Gastroesophageal sphincter (tissue), 4 donors: ENCODE measurements around the gene LYL1. TPM values are rescaled to one million over a fixed set of nuclear protein-coding genes. Genes with fewer than 3 reads are reported as not detected.
"Not testable (repeated sequence)": the region's sequence is repeated elsewhere in the genome, so short reads cannot be mapped to it uniquely, and the experiment has no call there.

Experiments
- ATAC-seq: fragments of 150-250 bp; one replicate; pipeline ENCODE4 v1.9.1; 2016; ENCODE audit warnings: mild to moderate bottlenecking, moderate library complexity
- H3K27ac ChIP-seq, 4 donors: fragments of 200-600 bp; sonication (generic) in 3 of 4; 1 replicate in 3 of 4; 2 replicates in 1 of 4; pipeline ENCODE4 v1.5.1; 2016 to 2019
- H3K27me3 ChIP-seq: fragments of 200-600 bp; sonication (generic); one replicate; pipeline ENCODE4 v1.5.1; 2019
- H3K36me3 ChIP-seq, 2 donors: fragments of 200-600 bp; sonication (generic); one replicate each; pipeline ENCODE4 v1.5.1; 2019; ENCODE audit warnings: control low read depth in 1 of 2
- H3K4me1 ChIP-seq, 3 donors: fragments of 200-600 bp; sonication (generic); 1 replicate in 2 of 3; 2 replicates in 1 of 3; pipeline ENCODE4 v1.5.1; 2016 to 2019; ENCODE audit warnings: control low read depth in 2 of 3
- H3K4me3 ChIP-seq, 2 donors: fragments of 200-600 bp; sonication (generic); one replicate each; pipeline ENCODE4 v1.5.1; 2019; ENCODE audit warnings: mild to moderate bottlenecking in 1 of 2, moderate library complexity in 1 of 2
- H3K9me3 ChIP-seq, 3 donors: fragments of 200-600 bp; sonication (generic); one replicate each; pipeline ENCODE4 v1.5.1; 2017 to 2019; ENCODE audit warnings: control low read depth in 2 of 3
- CTCF ChIP-seq, 4 experiments: fragments of 200-600 bp in 2 of 4; fragments of 450-650 bp in 2 of 4; sonication (generic) in 1 of 4; IDR thresholded peaks; one replicate each; pipeline ENCODE4 v1.5.1; 2017 to 2019; ENCODE audit warnings: antibody characterized with exemption in 4 of 4, mild to moderate bottlenecking in 2 of 4, moderate library complexity in 2 of 4
- EP300 ChIP-seq: sonication (generic); formaldehyde crosslinking; IDR thresholded peaks from one replicate; pipeline ENCODE4 v1.6.1; 2017; ENCODE audit warnings: antibody characterized with exemption, mild to moderate bottlenecking
- POLR2A ChIP-seq, 2 donors: fragments of 450-650 bp; IDR thresholded peaks; one replicate each; pipeline ENCODE4 v1.6.1; 2017; ENCODE audit warnings: antibody characterized with exemption in 2 of 2, mild to moderate bottlenecking in 2 of 2, moderate library complexity in 1 of 2
- POLR2AphosphoS5 ChIP-seq: sonication (generic); formaldehyde crosslinking; IDR thresholded peaks from one replicate; pipeline ENCODE4 v1.6.1; 2017; ENCODE audit warnings: antibody characterized with exemption
- WGBS, 2 donors: methylation state at CpG; one replicate each; pipeline ENCODE4 v1.1.5; 2018; ENCODE audit warnings: low coverage in 1 of 2; 5-methylcytosine and 5-hydroxymethylcytosine counted together
- total RNA-seq, 4 donors: library from RNA; depleted of rRNA; stranded (reverse); fragments of >200 nt; gene quantifications; one replicate each; pipeline ENCODE4 v1.1.0, GENCODE V29; 2016

Gene LYL1
- total RNA-seq, 4 donors from 2014 or later: 9.9 to 11.8 (median 10.8) TPM

- TF ChIP-seq EP300: no peak
- TF ChIP-seq POLR2A (IDR thresholded peaks at IDR 0.05): no peak
- TF ChIP-seq POLR2AphosphoS5: no peak
- no peak for TF ChIP-seq CTCF (IDR thresholded peaks at IDR 0.05)
- H3K27ac ChIP-seq: peak overlapping the region; percentile 98 to 100 (median 99)
- H3K9me3 ChIP-seq: no peaks in the 10 kb centered on the region
- peak overlapping the region; percentile 94 to 96 for H3K4me3 ChIP-seq
- H3K27me3 ChIP-seq: no peaks in the 10 kb centered on the region
- H3K36me3 ChIP-seq: peaks cover 0 to 17% of the 10 kb centered on the region in 2 donors
- ATAC-seq: peak; percentile 4
- H3K4me1 ChIP-seq: peaks cover 0 to 50% (median 7%) of the 10 kb centered on the region in 3 donors
- 0% methylated on average over 1 of the region's 46 CpGs; no CpG with 5 or more reads in 1 of the 2 donors for WGBS, 2 donors
Observed at GRCh38 chr19:13149628-13150186, 47.0 kb upstream of the LYL1 start.

GRCh38 chr19:13149173-13149627 is 46.5 kb upstream of the LYL1 start:
- H3K36me3 ChIP-seq: peaks cover 0 to 22% of the 10 kb centered on the region in 2 donors
- H3K9me3 ChIP-seq, ATAC-seq, H3K27me3 ChIP-seq: not testable (repeated sequence)
- H3K4me3 ChIP-seq: peak overlapping the region; percentile 94 to 96
- H3K4me1 ChIP-seq: peaks cover 0 to 44% (median 7%) of the 10 kb centered on the region in 3 donors
- 23% methylated on average over 5 of the region's 17 CpGs; no CpG with 5 or more reads in 1 of the 2 donors for WGBS, 2 donors
- H3K27ac ChIP-seq: peak overlapping the region in 3 of 4 donors; percentile 98 to 100 (median 99)

DNA sequence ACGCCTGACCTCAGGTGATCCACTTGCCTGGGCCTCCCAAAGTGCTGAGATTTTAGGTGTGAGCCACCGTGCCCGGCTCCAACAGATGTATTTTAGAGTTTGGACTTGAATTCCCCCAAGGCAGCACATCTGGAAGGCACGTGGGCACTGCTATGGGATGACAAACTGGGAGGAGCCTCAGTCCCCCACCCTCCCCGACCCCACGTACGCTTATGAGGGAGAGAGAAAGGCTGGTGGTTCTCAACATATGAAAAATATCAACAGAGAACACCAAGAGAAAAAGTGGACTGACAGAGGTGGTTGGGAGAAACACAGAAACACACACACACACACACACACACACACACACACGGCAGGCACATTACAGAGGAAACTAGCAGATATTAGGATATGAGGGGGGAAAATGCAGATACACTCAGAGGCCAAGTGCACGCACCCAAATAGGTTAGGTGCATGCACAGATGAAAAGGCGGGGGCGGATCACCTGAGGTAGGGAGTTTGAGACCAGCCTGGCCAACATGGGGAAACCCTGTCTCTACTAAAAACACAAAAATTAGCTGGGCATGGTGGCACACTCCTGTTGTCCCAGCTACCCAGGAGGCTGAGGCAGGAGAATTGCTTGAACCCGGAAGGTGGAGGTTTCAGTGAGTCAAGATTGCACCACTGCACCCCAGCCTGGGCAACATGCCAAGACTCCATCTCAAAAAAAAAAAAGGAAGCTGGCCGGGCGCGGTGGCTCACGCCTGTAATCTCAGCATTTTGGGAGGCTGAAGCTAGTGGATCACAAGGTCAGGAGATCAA is 44.3 kb upstream of the LYL1 start:
- 60 to 82% methylated on average over 6 to 9 of the region's 16 CpGs for WGBS, 2 donors

GRCh38 chr19:13139633-13140311 is 37.1 kb upstream of the LYL1 start:
- ATAC-seq: no peak
- Histone ChIP-seq H3K27ac (no peak overlapping the region), H3K9me3 (no peaks in the 10 kb centered on the region), H3K36me3 (peaks cover 0 to 84% of the 10 kb centered on the region in 2 donors), H3K4me1 (peaks cover 0 to 16% (median 0%) of the 10 kb centered on the region in 3 donors), H3K4me3 (no peak overlapping the region), H3K27me3 (no peaks in the 10 kb centered on the region)
- WGBS, 2 donors: 29 to 70% methylated on average over 1 to 3 of the region's 11 CpGs
- TF ChIP-seq CTCF (IDR thresholded peaks at IDR 0.05) (no peak), EP300 (no peak), POLR2A (IDR thresholded peaks at IDR 0.05) (no peak), POLR2AphosphoS5 (no peak)

More for the DNA sequence above, 44.3 kb upstream of the LYL1 start:
- Histone ChIP-seq H3K36me3 (peaks cover 0 to 39% of the 10 kb centered on the region in 2 donors), H3K9me3 (no peaks in the 10 kb centered on the region), H3K4me3 (no peak overlapping the region), H3K4me1 (peaks cover 0 to 36% (median 7%) of the 10 kb centered on the region in 3 donors), H3K27ac (no peak overlapping the region), H3K27me3 (no peaks in the 10 kb centered on the region)
- ATAC-seq: no peak
- TF ChIP-seq CTCF (IDR thresholded peaks at IDR 0.05): no peak
- no peak for TF ChIP-seq POLR2A (IDR thresholded peaks at IDR 0.05)
- no peak for TF ChIP-seq EP300
- TF ChIP-seq POLR2AphosphoS5: no peak

DNA sequence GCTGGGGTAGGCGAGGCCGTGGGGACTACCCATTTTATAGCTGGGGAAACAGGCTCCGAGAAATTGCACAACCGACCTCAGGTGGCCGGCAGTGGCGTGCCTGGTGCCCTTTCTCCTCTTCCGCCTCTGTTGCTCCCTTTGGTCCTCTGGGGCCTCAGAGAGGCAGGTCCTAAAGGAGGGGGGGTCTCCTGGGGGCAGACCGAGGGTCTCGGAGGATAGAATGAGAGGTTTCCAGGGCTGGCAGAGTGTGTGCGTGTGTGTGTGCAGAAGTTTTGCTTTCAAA is 36.2 kb upstream of the LYL1 start:
- Histone ChIP-seq H3K27ac (no peak overlapping the region), H3K4me1 (peaks cover 0 to 25% (median 0%) of the 10 kb centered on the region in 3 donors), H3K9me3 (no peaks in the 10 kb centered on the region), H3K36me3 (peaks cover 0 to 75% of the 10 kb centered on the region in 2 donors), H3K27me3 (no peaks in the 10 kb centered on the region), H3K4me3 (no peak overlapping the region)
- 90% methylated on average over 2 of the region's 10 CpGs; no CpG with 5 or more reads in 1 of the 2 donors for WGBS, 2 donors
- TF ChIP-seq POLR2AphosphoS5 (no peak), CTCF (IDR thresholded peaks at IDR 0.05) (no peak), POLR2A (IDR thresholded peaks at IDR 0.05) (no peak), EP300 (no peak)
- ATAC-seq: no peak
